GM19351 (cell line): Measurements from ENCODE around the gene STARD13.
A peak's percentile ranks its signal among the peaks of the same experiment; 100 is the strongest.

Experiments
- ATAC-seq: cut with Tn5 transposase; IDR thresholded peaks from one replicate; pipeline ENCODE4 v1.9.1; 2021; ENCODE audit warnings: mild to moderate bottlenecking, moderate library complexity; ENCODE audit not compliant: unreplicated experiment

The STARD13 gene, protein sequence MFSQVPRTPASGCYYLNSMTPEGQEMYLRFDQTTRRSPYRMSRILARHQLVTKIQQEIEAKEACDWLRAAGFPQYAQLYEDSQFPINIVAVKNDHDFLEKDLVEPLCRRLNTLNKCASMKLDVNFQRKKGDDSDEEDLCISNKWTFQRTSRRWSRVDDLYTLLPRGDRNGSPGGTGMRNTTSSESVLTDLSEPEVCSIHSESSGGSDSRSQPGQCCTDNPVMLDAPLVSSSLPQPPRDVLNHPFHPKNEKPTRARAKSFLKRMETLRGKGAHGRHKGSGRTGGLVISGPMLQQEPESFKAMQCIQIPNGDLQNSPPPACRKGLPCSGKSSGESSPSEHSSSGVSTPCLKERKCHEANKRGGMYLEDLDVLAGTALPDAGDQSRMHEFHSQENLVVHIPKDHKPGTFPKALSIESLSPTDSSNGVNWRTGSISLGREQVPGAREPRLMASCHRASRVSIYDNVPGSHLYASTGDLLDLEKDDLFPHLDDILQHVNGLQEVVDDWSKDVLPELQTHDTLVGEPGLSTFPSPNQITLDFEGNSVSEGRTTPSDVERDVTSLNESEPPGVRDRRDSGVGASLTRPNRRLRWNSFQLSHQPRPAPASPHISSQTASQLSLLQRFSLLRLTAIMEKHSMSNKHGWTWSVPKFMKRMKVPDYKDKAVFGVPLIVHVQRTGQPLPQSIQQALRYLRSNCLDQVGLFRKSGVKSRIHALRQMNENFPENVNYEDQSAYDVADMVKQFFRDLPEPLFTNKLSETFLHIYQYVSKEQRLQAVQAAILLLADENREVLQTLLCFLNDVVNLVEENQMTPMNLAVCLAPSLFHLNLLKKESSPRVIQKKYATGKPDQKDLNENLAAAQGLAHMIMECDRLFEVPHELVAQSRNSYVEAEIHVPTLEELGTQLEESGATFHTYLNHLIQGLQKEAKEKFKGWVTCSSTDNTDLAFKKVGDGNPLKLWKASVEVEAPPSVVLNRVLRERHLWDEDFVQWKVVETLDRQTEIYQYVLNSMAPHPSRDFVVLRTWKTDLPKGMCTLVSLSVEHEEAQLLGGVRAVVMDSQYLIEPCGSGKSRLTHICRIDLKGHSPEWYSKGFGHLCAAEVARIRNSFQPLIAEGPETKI

DNA sequence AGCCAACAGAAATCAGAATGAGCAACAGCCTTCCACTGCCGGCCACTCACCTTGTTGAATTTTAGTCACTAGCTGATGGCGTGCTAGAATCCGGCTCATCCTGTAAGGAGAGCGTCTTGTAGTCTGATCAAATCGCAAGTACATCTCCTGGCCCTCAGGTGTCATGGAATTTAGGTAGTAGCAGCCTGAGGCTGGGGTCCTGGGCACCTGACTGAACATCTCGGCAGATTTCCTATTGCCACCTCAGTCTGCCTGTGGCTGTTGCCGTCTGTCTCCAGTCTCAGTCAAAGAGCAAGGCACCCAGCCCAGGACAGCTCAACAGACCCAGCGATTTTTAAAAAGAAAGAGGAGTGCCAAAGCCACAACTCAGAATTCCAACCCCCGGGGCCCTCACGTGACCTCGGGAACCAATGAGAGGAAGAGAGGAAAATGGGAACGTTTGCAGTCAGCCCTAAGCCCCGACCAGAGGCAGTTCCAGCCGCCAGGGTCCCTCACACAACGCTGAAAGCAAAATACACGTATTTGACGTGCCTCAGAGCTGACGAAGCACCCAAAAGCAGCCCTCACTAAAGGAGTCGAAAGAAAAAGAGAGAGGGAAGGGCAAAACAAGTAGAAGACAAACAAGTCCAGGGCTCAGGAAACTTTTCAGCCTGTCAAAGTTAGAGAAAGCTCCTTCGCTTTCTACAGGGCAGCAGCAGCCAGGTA is at the start of gene STARD13:
STARD13 (minus strand) TSS at position 336 of the 705 bp plus-strand sequence; CDS start at position 219, 117 bp downstream.
- ATAC-seq, result peak; percentile 66

DNA sequence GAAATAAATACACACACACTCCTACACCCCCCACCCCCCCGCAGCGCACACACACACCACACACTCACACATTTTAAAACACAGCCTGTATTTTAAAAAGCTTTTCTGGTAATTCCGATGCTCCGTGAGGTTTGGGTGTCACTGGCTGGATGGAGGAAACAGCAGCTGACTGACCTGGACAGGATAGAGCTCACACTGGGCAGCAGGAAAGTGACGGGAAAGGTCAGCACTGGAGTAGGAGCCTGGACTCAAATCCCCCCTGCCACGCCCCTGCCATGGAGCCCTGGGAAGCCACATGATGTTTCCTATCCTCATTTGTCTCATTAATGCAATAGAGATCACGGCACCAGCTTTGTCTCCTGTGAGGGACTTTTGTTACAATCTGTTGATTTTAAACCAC is 49.3 kb upstream of the STARD13 start:
- ATAC-seq, result no peak

DNA sequence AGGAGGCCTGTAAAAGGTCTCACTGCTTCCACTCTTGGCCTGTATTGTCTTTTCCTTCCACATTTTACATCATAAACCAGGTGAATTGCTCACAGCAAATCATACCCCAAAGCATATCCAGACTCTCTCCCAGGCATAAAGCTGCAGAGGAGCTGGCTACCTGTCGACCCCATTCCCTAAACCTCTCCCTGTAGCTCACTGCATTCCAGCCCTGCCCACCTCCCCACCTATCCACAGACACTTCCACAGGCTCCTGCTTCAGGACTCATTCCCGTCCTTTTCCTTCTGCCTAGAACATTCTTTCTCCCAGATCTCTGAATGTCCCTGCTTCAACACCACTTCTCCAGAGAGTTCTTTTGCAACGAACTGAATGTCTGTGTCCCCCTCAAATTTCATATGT is 46.4 kb upstream of the STARD13 start:
- ATAC-seq, result no peak

DNA sequence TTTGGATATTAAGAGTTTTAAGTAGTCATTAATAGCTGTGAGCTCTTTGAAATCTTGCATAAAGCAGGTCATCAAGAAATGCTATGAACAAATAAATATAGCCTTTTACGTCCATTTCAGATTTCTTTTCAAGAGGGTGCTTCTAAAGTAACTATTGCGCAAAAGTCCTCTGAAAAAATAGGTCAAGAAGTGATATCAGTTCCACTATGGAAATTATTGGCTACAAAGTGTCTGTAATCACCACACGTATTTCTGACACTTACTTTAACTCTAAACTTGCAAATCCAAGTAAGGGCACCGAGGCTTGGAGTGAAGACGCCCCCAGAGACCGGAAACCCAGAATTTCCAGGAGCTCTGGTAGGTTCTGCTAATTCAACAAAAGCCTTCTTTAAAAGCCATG is 44.9 kb upstream of the STARD13 start:
- ATAC-seq, result no peak

DNA sequence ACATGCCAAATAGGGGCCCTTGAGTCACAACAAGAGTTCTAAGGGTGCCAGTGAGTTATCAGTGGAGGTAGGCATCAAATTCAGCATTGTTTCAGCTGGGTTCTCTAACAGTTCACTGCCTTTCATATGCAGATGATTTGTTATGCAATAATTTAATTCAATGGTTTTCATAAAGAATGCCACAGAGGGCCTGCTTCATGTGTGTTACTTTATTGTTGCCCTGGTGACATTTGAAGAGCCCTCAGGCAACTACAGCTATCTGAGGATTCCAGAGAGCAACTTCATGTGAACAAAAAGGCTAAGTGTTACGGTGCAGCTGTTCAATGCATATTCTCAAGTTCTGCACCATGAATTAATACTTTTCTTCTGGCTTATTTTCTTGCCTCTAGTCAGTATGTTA is 43.1 kb upstream of the STARD13 start:
- ATAC-seq, result no peak

DNA sequence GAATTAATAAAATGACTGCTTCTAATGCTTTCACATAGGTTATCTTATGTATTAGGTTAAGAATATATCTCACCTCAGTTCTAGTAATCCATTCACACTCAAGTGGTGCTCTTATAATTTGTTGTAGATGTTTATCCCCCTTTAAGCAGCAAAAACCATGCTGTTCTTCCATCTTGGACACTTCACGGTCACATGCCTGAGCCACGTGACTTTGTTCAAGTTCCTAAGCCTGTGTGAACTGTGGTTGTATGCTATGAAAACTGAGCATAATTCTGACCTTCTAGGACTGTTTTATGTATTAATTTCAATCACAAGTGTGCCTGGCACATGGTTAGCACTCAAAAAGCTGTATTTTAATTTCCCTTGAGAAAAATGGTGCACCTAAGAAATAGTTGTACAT is 41.2 kb upstream of the STARD13 start:
- no peak for ATAC-seq

DNA sequence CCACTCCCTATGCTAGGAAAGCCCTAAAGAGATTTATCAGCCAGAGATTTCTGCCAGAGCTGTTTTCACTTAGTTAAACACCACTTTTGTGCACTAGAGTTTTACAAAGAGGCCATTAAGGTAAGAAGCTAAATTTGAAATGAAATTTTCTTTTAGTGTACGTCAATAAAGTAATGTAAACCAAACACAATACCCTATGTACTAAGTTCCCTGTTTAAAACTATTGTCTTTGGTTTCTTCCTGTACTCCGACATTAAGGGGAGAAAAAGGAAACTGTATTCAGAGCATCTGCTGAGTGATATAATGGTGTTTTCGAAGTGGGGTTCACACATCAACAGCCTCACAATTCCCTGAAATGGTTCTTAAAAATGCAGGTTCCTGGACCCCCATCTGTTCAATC is 40.7 kb upstream of the STARD13 start:
- ATAC-seq, result no peak

DNA sequence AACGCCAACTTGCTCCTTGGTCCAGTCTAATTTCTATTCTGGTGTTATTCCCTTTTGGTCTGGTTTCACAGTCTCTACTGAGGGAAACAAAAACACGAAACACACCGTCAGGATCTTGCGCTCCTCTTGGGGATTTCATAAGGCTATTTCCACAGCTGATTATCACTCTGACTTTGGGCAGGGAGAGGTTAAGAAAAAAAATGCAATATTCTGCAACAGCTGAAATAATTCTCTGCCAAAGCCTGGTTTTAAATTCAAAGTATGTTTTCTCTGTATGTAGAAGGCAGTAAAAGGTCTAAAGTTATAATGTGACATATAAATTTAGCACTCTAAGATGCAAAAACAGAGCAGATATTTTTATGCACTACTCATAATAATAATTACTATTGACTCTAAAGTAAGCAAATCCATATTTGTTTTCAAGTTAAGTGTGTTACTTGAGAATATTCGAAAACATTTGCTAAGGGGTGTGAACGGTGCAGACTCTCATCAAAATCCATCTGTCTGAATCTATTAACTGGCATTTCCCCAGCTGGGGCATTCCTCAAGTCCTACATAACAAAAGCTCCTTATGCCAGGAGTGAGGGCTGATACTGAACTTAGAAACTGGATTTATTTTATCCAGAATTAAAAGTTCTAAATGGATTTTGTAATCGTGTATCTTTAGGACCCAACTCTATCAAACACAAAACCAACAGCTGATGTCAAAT is 38.4 kb upstream of the STARD13 start:
- ATAC-seq, result no peak

DNA sequence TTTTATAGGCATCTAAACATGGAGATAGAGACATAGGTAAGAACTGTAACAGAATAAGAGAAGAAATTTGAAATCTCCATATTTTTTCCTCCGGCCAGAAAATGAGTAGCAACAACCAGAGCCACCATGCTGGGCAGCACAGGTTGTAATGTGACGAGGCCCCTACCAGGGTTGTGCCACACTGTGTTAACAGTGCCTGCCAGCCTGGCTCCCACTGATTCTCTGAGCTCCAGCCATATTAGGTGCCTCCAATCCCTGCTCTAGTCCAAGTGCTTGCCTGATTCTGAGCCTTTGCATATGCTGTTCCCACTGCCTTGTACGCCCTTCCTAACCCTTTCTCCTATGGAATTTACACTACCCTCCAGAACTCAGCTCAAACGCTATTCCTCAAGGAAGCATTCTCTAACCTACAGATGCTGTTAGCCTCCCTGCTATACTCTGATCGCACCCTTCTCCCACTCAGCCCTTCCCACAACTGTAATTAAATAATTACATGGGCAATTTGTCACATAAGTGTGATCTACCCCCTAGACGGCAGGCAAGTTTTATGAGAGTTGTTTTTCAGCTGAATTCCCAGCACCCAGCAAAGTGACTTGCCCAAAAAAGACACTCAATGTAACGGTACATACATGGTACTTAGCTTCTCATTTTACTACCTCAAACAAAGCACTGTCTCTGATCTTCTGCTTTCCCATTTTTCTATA is 37.6 kb upstream of the STARD13 start:
- no peak for ATAC-seq

DNA sequence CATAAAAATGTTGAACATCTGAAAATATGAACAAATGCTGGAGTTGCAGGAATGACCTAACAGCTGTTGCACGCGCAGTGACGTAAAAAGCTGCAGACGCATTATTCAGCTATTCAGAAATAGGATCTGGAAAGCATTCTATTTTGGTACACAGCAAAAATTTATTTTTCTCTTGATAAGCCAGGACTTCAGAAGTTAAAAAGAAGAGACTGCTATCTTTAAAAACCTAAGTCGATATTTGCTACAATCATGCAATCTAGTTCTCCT is 36.9 kb upstream of the STARD13 start:
- no peak for ATAC-seq

DNA sequence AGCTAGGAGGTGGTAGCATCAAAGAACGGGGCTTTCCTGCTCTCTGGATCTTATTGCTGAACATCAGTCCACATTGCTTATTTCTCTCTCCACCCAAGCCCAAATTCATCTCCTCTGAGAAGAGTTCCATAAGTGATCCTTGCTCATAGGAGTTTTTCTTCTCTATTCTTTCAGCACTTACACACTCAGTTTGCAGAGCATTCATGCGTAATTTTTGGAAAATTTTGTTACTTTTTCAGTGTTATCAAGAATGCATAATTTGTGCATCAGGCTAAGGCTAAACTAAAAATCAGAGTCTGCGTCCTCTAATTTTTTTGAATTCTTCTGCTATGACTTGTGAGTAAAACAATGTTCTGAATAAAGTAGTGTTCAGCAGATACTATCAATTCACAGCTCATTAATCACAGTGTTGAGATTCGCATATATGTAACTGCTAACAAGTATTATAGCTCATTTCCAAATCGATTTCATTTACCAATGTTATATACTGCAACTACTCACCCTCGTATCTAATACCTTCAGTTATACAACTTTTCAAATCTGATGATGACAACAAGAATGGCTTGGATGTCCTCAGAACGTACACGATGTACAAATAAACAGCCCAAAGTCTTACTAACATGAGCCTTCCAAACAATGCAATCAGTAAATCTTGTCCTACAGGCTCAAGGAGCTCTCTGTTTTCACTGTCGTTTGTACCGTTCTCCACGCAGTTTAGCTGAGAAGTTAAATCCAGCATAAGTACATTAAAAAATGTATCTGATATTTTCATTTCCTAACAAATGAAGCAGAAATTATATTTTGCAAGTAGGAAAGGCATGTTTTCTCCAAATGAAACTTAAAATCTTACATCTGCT is 36.4 kb upstream of the STARD13 start:
- ATAC-seq, result no peak

DNA sequence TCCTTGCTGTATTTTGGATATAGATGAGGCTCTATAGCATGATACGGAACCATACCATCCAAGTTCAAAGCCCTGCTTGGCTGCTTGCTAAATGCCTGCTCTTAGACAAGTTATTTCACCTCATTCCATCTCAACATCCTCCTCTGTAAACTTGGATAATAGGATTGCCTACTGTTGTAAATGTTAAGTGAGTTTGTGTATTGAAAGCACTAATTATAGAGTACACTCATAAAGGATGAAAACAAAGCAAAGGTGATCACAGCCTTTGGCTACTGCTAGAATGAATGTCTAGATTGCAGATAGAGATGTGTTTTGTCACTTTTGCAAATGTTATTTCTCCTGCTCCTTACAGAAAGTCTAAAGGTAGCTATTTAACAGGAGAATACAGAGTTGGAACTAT is 34.3 kb upstream of the STARD13 start:
- ATAC-seq, result no peak

DNA sequence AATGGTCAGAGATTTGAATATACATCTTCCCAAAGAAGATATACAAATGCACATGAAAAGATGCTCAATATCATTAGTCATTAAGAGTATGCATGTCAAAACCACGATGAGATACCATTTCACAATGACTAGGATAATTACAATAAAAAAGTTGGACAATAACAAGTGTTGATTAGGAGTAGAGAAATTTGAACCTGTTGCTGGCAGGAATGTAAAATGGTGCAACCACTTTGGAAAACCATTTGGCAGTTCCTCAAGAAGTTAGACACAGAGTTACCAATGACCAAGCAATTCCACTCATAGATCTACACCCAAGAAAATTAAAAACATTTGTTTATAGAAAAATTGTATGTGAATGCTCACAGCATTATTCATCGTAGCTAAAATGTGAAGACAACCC is 33.2 kb upstream of the STARD13 start:
- no peak for ATAC-seq

DNA sequence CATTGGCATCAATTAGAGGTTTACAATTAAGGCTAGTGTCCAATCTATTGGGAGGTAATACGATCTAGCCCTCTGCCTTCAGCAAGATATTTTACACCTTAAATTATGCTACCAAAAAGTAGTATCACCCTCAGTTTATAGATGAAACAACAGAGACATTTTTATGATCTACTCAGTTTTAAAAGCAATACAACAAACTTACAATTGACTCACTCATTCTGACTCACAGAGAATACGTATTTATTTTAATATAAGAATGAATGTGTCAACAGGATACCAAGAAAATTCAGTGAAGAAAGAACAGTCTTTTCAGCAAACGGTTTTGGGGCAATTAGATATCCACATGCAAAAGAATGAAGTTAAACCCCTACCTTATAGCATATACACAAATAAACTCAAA is 32.5 kb upstream of the STARD13 start:
- ATAC-seq, result no peak

DNA sequence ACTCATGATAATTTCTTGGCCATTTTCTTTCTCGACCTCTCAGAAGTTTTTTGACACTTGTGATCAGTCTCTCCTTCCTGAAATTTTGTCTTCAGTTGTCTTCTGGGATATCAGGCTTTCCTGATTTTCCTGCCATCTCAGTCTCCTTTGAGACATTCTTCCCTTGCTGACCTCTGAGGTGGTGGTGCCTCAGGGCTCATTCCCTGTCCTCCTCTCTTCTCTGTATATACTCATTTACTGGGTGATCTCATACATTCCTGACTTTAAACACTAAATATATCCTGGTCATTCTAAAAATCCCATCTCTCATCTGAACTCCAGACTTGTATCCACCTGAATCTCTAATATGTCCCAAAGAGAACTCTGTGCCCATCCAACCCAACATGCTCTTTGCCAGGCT is 31.3 kb upstream of the STARD13 start:
- ATAC-seq, result no peak

DNA sequence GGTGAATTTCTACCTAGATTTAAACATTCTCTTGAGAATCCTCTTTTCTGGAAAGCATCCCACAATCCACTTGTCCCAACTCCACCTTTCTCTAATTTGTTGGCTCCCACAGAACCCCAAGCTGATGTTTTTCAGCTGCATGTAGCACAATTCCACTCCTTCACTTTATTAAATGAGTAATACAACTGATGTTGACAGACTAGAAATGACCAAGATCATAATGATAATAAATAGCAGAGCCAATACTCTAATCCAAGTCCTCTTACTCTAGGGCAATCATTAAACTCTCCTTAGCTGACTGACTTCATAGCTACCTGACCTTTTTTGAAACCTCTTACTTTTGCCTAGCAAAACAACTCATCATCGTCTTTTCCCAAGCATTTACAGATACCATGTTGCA is 27.9 kb upstream of the STARD13 start:
- ATAC-seq, result no peak

DNA sequence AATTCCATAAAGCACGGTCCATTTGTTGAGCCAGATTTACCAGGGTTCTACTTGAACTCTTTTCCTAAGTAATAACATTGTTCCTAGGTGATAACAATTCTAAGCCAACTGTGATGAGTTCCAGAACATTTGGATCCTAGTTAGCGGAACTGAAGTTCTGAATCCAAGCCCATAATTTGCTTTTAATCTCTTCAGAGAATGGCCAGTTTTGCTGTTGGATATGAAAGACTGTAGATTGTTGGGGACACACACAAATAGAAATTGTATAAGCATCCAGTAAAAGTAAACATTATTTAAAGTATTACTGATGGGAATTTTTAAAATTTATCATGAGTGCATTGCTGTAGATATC is 27.3 kb upstream of the STARD13 start:
- no peak for ATAC-seq

DNA sequence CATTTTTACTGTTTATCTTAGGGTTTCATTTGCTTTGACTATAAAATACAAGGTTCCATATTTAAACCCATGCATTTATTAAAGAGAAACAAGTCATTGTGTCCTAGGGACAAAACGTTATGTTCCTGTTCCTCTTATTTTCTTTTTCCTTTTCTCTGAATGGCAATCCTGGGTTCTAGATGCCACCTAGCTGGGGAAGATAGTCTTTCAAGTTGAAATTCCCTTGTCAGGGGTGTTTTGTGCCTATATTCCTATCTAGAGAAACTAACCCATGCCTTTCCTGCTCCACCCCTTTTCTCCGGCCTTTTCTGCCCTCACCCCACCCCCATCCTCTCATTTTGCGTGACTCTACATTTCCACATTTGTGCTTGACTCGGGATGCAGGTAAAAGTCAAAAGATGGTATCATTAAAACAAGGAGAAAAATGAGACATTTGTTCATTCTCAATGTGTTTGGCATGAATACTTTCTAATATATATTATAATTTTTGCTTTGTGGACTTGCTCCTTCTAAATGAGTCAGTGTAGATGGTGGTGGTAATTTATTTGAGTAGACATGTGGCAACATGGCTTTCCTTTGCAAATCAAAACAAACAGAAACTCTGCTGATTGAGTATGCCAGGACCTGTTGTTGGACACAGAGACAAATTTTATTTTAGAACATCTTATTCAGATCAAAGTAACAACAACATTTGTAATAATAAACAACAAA is 26.8 kb upstream of the STARD13 start:
- no peak for ATAC-seq

DNA sequence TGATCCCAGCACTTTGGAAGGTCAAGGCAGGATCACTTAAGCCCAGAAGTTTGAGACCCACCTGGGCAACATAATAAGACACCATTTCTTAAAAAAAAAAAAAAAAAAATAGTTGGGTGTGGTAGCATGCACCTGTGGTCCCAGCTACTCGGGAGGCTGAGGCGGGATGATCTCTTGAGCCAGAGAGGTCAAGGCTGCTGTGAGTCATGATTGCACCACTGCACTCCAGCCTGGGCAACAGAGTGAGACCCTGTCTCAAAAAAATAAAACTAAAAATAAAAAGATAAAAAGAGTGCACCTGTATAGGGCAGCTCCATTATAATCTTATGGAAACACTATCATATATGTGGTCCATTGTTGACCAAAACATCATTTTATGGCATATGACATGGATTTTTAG is 25.5 kb upstream of the STARD13 start:
- ATAC-seq, result no peak
